Measurements from ENCODE around the gene OR5M3.

OR5M3 gene

GRCh38 chr11:56473252-56473651 lies at the start of gene OR5M3:
TSS of gene OR5M3 (minus strand) at chr11:56473352. CDS start at chr11:56470497, 2,855 bp downstream.
- DNase-seq (ENCODE audit: low spot score) = no peak

DNA sequence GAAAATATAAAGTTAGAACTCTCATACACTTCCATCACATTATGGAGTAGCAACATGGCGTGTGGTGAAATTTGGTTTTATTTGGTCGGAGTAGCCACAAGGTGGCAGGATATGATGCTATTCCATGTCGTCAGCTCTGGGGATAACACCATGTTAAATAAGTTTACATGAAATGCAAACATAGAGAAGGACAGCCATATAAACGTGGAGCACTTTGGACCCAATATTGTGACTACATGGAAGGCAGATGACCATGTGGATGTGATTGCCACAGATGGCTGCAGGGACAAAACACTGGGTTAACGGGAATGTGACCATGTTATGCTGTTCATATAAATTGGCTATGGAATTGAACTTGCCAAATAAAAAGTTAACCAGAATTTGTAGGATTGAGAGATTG lies 48.9 kb upstream of the OR5M3 start:
- DNase-seq (ENCODE audit: low spot score) = no peak

GRCh38 chr11:56513280-56513679 lies 40.1 kb upstream of the OR5M3 start:
- no peak for DNase-seq (ENCODE audit: low spot score)

DNA sequence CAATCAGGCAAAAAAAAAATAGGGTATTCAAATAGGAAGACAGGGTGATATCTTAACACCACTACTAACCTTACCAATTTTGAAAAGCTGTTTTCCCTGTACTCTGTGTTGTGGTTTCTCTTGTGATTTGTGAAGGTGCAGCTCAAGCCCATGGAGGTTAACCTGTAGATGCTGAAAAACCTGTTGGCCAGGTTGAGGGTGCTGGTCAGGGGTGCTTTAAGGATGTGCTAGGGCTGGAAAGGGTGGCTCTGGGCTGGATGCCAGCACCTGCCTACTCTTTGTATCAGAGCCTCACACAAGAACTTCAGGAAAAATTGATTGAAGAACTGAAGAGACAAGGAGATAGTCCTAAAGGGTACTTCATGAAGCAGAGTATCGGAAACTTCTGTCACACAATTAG lies 36.3 kb upstream of the OR5M3 start:
- DNase-seq (ENCODE audit: low spot score) = no peak

DNA sequence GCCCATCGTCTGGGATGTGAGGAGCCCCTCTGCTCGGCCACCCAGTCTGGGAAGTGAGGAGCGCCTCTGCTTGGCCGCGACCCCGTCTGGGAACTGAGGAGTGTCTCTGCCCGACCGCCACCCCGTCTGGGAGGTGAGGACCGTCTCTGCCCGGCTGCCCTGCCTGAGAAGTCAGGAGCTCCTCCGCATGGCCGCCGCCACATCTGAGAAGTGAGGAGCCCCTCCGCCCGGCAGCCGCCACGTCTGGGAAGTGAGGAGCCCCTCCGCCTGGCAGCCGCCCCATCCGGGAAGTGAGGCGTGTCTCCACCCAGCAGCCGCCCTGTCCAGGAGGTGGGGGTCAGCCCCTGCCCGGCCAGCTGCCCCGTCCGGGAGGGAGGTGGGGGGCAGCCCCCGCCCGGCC lies 23.9 kb upstream of the OR5M3 start:
- no peak for DNase-seq (ENCODE audit: low spot score)

- DNase-seq (ENCODE audit: low spot score) = no peak
These were observed 22.0 kb upstream of the OR5M3 start for GRCh38 chr11:56495117-56495516.

DNA sequence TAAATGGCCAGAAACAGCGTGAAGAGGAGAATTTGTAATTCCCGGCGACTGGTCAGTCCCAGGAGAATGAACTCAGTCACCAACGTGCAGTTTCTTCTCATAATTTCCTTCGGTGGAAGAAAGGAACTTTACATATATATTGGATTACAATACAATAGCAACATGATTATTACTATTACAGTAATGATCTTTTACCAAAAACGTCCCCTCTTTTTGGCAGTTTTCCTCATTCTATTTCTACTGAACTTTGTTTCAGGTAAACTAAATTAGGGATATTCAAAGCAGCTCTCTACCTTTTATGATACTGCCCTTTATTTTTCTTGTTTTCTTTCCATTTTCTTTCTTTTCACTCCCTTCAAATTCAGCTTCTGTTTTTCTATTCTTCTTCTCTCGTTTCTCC lies 18.1 kb upstream of the OR5M3 start, which contains the start of gene OR5M8:
OR5M8 (minus strand) TSS at position 101 of the 400 bp plus-strand sequence; CDS start at position 101, 0 bp downstream.
- no peak for DNase-seq (ENCODE audit: low spot score)

- DNase-seq (ENCODE audit: low spot score) = no peak
These were observed 13.6 kb upstream of the OR5M3 start for GRCh38 chr11:56486801-56487200.

DNA sequence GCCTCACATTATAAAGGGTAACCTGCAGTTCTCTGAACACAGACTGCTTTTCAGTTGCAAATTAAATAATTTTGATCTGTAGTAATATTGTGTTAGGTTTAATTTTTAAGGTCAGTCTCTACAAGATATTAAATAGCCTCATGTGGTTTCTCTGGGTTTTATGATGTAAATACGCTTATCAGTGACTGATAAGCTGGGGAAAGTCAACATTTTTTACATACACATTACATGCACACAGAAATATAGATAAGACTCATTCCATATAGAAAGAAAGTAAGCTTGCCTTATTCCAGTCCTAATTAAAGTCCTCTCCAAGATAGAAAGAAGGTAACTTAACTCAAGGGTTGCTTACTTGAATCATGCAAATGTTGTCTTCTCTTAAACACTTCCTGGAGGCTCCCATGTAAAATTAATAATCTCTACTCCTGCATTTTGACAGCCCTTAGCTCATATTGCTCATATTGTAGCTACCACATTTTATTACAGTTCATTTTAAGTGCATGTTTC lies 1.6 kb upstream of the OR5M3 start:
- DNase-seq (ENCODE audit: low spot score) = no peak

- DNase-seq (ENCODE audit: low spot score) = no peak
These were observed 16.1 kb downstream of the OR5M3 start for GRCh38 chr11:56457076-56457475.

DNA sequence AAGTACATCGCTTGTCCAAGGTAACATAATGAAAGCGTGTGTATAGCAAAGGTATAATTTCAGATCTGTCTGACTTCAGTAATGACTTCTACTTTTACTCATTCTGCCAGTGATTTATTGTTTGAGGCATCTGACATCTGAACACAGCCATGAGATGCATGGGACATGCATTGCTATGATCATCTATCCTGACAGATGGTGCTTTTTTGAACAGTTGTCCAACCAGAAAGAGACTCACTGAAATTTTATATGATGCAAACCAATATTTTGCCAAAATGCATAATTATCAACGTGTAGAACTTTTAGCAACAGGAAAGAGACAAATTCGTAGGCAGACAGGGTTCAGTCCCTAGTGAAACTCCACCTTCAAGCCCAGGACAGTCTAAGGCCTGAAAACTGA lies 19.6 kb downstream of the OR5M3 start:
- no peak for DNase-seq (ENCODE audit: low spot score)
